Breast epithelium (tissue), 4 donors: Measurements from ENCODE around the gene FAM151A. TPM values are rescaled to one million over a fixed set of nuclear protein-coding genes. Genes with fewer than 3 reads are reported as not detected.

ENCODE experiments used
- DNase-seq, 2 donors: peaks; one replicate each; pipeline ENCODE4 v3.0.0-alpha.2; 2019; ENCODE audit warnings: low spot score in 2 of 2
- H3K27ac ChIP-seq, 2 donors: fragments of 200-600 bp; sonication (generic) in 1 of 2; one replicate each; pipeline ENCODE4 v1.5.1; 2016 to 2019; ENCODE audit warnings: mild to moderate bottlenecking in 1 of 2
- H3K27me3 ChIP-seq, 2 donors: fragments of 200-600 bp; sonication (generic) in 1 of 2; one replicate each; pipeline versions ENCODE4 v1.5.1 to v1.6.0; 2017 to 2019; ENCODE audit warnings: control low read depth in 1 of 2, mild to moderate bottlenecking in 1 of 2
- H3K36me3 ChIP-seq: fragments of 200-600 bp; one replicate; pipeline ENCODE4 v1.5.1; 2019
- H3K4me1 ChIP-seq, 2 donors: fragments of 200-600 bp; sonication (generic); one replicate each; pipeline ENCODE4 v1.5.1; 2016 to 2019; ENCODE audit warnings: control low read depth in 1 of 2
- H3K4me3 ChIP-seq, 3 donors: fragments of 200-600 bp; sonication (generic); 1 replicate in 2 of 3; 2 replicates in 1 of 3; pipeline ENCODE4 v1.5.1; 2016 to 2019; ENCODE audit warnings: mild to moderate bottlenecking in 3 of 3, moderate library complexity in 2 of 3
- H3K9me3 ChIP-seq, 2 donors: fragments of 200-600 bp; sonication (generic) in 1 of 2; one replicate each; pipeline ENCODE4 v1.5.1; 2016 to 2019; ENCODE audit warnings: control low read depth in 1 of 2
- POLR2A ChIP-seq: fragments of 450-650 bp; IDR thresholded peaks from one replicate; pipeline ENCODE4 v1.6.1; 2016; ENCODE audit warnings: antibody characterized with exemption, mild to moderate bottlenecking, moderate library complexity
- POLR2AphosphoS5 ChIP-seq, 3 donors: sonication (generic); formaldehyde crosslinking; IDR thresholded peaks; one replicate each; pipeline ENCODE4 v1.6.1; 2017; ENCODE audit warnings: antibody characterized with exemption in 3 of 3
- intact Hi-C: fragments of 100-400 bp; cut with DNase I; formaldehyde crosslinking; loops from one replicate; pipeline ENCODE4 v1.15.1; 2023; ENCODE audit warnings: low total_unique reads
- total RNA-seq, 3 donors: library from RNA; depleted of rRNA; stranded (reverse); fragments of >200 nt; gene quantifications; one replicate each; pipeline ENCODE4 v1.1.0, GENCODE V29; 2016
- TF ChIP-seq, protein P1 (sequence below), 3 donors: fragments of 450-650 bp; IDR thresholded peaks; one replicate each; pipeline ENCODE4 v1.5.1; 2016 to 2017; ENCODE audit warnings: antibody characterized with exemption in 3 of 3, mild to moderate bottlenecking in 3 of 3, moderate library complexity in 3 of 3

FAM151A gene
- total RNA-seq, 3 donors from 2014 or later, result 0.16 to 0.33 TPM; not detected in 1

DNA sequence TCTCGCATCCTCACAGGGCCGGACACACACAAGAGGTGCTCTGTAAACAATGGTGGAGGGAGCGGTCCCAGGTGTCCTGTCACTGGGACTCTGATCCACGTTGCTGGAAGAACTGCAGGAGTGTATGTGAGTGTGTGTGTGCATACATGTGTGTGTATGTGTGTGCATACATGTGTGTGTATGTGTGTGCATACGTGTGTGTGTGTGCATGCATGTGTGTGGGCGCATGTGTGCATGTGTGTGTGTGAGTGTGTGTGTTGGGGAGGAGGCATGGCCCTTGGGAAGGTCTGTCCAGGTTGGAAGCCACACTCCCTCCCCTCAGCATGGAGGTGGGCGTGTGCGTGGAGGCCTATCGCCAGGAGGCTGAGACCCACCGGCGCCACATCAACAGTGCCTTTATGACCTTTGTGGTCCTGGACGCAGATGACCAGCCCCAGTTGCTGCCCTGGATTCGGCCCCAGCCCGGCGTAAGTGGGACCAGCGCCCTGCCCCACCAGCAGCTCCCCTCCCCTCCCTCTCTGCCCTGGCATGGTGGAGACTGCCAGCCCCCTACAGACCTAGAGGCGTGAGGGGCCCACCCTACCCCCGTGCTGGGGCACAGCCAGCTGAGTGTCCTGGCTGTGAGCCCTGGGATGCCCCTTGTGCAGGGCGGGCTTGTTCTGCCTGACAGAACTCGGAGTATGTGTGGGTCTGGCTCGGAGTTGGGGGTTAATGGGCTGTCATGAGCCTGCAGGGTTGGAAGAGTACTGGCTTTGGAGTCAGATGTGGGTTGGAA is 22.2 kb downstream of the FAM151A start:
- intact Hi-C loops, result no loop called here
- no peaks in the 10 kb centered on the region for H3K36me3 ChIP-seq
- H3K27ac ChIP-seq, result no peak overlapping the region
- no peaks in the 10 kb centered on the region for H3K4me1 ChIP-seq
- H3K4me3 ChIP-seq, result no peak overlapping the region
- no peak for DNase-seq
- no peaks in the 10 kb centered on the region for H3K9me3 ChIP-seq
- TF ChIP-seq, protein P1, sequence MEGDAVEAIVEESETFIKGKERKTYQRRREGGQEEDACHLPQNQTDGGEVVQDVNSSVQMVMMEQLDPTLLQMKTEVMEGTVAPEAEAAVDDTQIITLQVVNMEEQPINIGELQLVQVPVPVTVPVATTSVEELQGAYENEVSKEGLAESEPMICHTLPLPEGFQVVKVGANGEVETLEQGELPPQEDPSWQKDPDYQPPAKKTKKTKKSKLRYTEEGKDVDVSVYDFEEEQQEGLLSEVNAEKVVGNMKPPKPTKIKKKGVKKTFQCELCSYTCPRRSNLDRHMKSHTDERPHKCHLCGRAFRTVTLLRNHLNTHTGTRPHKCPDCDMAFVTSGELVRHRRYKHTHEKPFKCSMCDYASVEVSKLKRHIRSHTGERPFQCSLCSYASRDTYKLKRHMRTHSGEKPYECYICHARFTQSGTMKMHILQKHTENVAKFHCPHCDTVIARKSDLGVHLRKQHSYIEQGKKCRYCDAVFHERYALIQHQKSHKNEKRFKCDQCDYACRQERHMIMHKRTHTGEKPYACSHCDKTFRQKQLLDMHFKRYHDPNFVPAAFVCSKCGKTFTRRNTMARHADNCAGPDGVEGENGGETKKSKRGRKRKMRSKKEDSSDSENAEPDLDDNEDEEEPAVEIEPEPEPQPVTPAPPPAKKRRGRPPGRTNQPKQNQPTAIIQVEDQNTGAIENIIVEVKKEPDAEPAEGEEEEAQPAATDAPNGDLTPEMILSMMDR (IDR thresholded peaks at IDR 0.05), result no peak
- no peak for TF ChIP-seq POLR2AphosphoS5 (IDR thresholded peaks at IDR 0.05)
- no peak for TF ChIP-seq POLR2A
- H3K27me3 ChIP-seq, result no peaks in the 10 kb centered on the region

- DNase-seq, result no peak
- intact Hi-C loops, result no loop called here
- no peak for TF ChIP-seq POLR2AphosphoS5 (IDR thresholded peaks at IDR 0.05)
- no peak for TF ChIP-seq POLR2A
- TF ChIP-seq, protein P1 (IDR thresholded peaks at IDR 0.05), result no peak
- no peaks in the 10 kb centered on the region for H3K9me3 ChIP-seq
- no peak overlapping the region for H3K27ac ChIP-seq
- no peaks in the 10 kb centered on the region for H3K36me3 ChIP-seq
- H3K27me3 ChIP-seq, result no peaks in the 10 kb centered on the region
- H3K4me3 ChIP-seq, result no peak overlapping the region
- H3K4me1 ChIP-seq, result no peaks in the 10 kb centered on the region
Observed at GRCh38 chr1:54599211-54599823, 24.0 kb downstream of the FAM151A start.

- TF ChIP-seq POLR2A (no peak), POLR2AphosphoS5 (IDR thresholded peaks at IDR 0.05) (no peak)
- TF ChIP-seq, protein P1 (IDR thresholded peaks at IDR 0.05), result no peak
- H3K9me3 ChIP-seq, result no peaks in the 10 kb centered on the region
- DNase-seq, result no peak
- no peaks in the 10 kb centered on the region for H3K36me3 ChIP-seq
- H3K27ac ChIP-seq, result no peak overlapping the region
- no peaks in the 10 kb centered on the region for H3K4me1 ChIP-seq
- intact Hi-C loops, result no loop called here
- H3K27me3 ChIP-seq, result no peaks in the 10 kb centered on the region
- H3K4me3 ChIP-seq, result no peak overlapping the region
Observed at GRCh38 chr1:54597455-54598030, 25.8 kb downstream of the FAM151A start.

GRCh38 chr1:54596756-54597155 is 26.6 kb downstream of the FAM151A start:
- Histone ChIP-seq H3K4me1 (no peaks in the 10 kb centered on the region), H3K4me3 (no peak overlapping the region), H3K27me3 (no peaks in the 10 kb centered on the region), H3K27ac (no peak overlapping the region), H3K36me3 (no peaks in the 10 kb centered on the region), H3K9me3 (no peaks in the 10 kb centered on the region)
- TF ChIP-seq POLR2AphosphoS5 (IDR thresholded peaks at IDR 0.05) (no peak), POLR2A (no peak)
- intact Hi-C loops, result no loop called here
- no peak for DNase-seq

DNA sequence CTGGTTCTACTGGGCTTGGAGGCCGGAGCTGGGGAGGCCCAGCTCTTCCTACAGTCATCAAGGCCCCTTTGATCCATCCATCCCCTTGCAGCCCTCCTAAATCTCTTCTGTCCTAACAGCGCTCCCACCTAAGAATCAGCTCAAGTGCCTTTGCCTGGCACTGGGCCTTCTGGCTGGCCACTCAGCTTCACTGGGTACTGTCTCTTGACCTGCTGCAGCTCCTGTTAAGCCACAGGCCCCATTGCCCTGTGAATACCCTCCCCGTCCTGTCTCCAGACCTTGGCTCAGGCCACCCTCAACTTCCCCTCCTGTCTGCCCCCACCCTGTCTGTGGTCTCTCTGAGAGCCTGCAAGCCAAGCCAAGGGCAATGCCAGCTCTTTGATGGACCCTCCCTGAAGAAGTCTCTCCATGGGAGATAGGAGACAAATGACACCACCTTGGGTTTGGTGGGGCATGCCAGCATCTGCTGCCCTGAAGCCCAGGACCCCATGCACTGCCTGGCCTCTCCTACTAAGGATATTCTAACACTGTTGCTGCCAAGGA is 27.3 kb downstream of the FAM151A start:
- intact Hi-C loops, result no loop called here
- TF ChIP-seq POLR2A, result no peak
- TF ChIP-seq, protein P1 (IDR thresholded peaks at IDR 0.05), result no peak
- Histone ChIP-seq H3K27ac (no peak overlapping the region), H3K9me3 (no peaks in the 10 kb centered on the region), H3K4me3 (no peak overlapping the region), H3K36me3 (no peaks in the 10 kb centered on the region), H3K4me1 (no peaks in the 10 kb centered on the region), H3K27me3 (no peaks in the 10 kb centered on the region)
- no peak for DNase-seq
